HepG2 (cell line): ENCODE data around the gene ARL14EP.

Experiments
- GFI1 ChIP-seq: sonication (generic); formaldehyde crosslinking; IDR thresholded peaks from 2 replicates; pipeline ENCODE4 v1.5.0; 2020; ENCODE audit warnings: missing genetic modification reagents, mild to moderate bottlenecking, borderline replicate concordance
- NCOA1 ChIP-seq: sonication (generic); formaldehyde crosslinking; IDR thresholded peaks from 2 replicates; pipeline ENCODE4 v1.9.0; 2021; ENCODE audit warnings: missing genetic modification reagents
- POLR2A ChIP-seq, 2 experiments: IDR thresholded peaks; 2 replicates each; pipeline ENCODE4 v1.6.1; 2011; ENCODE audit warnings: low read depth in 2 of 2, low read length in 2 of 2, mild to moderate bottlenecking in 1 of 2, moderate library complexity in 1 of 2; ENCODE audit not compliant: insufficient read depth in 1 of 2
- SIN3A ChIP-seq: IDR thresholded peaks from 2 replicates; pipeline ENCODE4 v1.6.1; 2011; ENCODE audit warnings: low read depth, mild to moderate bottlenecking, control low read depth, low read length, borderline replicate concordance
- ZNF20 ChIP-seq: sonication (generic); formaldehyde crosslinking; IDR thresholded peaks from 2 replicates; pipeline ENCODE4 v1.4.0; 2020; ENCODE audit warnings: mild to moderate bottlenecking, moderate library complexity, missing genetic modification reagents
- ZNF232 ChIP-seq: sonication (generic); formaldehyde crosslinking; IDR thresholded peaks from 2 replicates; pipeline ENCODE4 v1.4.0; 2020; ENCODE audit warnings: missing genetic modification reagents, borderline replicate concordance
- TF ChIP-seq, protein P1 (sequence below): sonication (generic); formaldehyde crosslinking; IDR thresholded peaks from 2 replicates; pipeline ENCODE4 v1.4.0; 2020; ENCODE audit warnings: missing genetic modification reagents
- TF ChIP-seq, protein P2 (sequence below): sonication (generic); formaldehyde crosslinking; IDR thresholded peaks from 2 replicates; pipeline ENCODE4 v1.5.0; 2020; ENCODE audit warnings: mild to moderate bottlenecking, missing genetic modification reagents, moderate library complexity
- TF ChIP-seq, protein P3 (sequence below): sonication (generic); formaldehyde crosslinking; IDR thresholded peaks from 2 replicates; pipeline ENCODE4 v1.5.1; 2020; ENCODE audit warnings: mild to moderate bottlenecking, missing genetic modification reagents, moderate library complexity

DNA sequence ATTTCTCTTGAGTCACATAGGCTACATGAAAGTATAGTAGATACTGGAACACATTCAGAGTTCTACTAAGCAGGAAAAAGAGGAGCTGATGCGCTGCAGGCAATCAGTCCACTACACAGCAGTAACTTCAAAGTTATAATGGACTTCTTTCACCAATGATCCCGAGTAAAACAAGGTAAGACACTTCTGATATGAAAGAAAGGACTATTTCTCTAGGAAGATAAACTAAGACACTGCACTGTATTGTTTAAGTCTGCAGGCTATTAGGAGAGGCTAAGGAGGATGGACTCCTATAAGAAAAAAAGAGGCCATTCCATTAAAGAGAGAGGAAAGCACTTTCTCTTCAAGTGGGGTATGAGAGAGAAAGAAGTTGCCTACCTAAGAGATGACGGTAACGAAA, 31.6 kb upstream of the ARL14EP start:
- TF ChIP-seq NCOA1 (CRISPR knock-in tag) (no peak), ZNF20 (no peak), POLR2A (IDR thresholded peaks at IDR 0.05; ENCODE audit: insufficient read depth in 1 of 2, low read depth in 2 of 2, low read length in 2 of 2) (no peak), SIN3A (no peak), ZNF232 (no peak), GFI1 (CRISPR knock-in tag) (no peak)
- TF ChIP-seq, protein P1, sequence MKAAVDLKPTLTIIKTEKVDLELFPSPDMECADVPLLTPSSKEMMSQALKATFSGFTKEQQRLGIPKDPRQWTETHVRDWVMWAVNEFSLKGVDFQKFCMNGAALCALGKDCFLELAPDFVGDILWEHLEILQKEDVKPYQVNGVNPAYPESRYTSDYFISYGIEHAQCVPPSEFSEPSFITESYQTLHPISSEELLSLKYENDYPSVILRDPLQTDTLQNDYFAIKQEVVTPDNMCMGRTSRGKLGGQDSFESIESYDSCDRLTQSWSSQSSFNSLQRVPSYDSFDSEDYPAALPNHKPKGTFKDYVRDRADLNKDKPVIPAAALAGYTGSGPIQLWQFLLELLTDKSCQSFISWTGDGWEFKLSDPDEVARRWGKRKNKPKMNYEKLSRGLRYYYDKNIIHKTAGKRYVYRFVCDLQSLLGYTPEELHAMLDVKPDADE, result no peak
- TF ChIP-seq, protein P2, sequence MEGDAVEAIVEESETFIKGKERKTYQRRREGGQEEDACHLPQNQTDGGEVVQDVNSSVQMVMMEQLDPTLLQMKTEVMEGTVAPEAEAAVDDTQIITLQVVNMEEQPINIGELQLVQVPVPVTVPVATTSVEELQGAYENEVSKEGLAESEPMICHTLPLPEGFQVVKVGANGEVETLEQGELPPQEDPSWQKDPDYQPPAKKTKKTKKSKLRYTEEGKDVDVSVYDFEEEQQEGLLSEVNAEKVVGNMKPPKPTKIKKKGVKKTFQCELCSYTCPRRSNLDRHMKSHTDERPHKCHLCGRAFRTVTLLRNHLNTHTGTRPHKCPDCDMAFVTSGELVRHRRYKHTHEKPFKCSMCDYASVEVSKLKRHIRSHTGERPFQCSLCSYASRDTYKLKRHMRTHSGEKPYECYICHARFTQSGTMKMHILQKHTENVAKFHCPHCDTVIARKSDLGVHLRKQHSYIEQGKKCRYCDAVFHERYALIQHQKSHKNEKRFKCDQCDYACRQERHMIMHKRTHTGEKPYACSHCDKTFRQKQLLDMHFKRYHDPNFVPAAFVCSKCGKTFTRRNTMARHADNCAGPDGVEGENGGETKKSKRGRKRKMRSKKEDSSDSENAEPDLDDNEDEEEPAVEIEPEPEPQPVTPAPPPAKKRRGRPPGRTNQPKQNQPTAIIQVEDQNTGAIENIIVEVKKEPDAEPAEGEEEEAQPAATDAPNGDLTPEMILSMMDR (CRISPR knock-in tag), result no peak
- TF ChIP-seq, protein P3, sequence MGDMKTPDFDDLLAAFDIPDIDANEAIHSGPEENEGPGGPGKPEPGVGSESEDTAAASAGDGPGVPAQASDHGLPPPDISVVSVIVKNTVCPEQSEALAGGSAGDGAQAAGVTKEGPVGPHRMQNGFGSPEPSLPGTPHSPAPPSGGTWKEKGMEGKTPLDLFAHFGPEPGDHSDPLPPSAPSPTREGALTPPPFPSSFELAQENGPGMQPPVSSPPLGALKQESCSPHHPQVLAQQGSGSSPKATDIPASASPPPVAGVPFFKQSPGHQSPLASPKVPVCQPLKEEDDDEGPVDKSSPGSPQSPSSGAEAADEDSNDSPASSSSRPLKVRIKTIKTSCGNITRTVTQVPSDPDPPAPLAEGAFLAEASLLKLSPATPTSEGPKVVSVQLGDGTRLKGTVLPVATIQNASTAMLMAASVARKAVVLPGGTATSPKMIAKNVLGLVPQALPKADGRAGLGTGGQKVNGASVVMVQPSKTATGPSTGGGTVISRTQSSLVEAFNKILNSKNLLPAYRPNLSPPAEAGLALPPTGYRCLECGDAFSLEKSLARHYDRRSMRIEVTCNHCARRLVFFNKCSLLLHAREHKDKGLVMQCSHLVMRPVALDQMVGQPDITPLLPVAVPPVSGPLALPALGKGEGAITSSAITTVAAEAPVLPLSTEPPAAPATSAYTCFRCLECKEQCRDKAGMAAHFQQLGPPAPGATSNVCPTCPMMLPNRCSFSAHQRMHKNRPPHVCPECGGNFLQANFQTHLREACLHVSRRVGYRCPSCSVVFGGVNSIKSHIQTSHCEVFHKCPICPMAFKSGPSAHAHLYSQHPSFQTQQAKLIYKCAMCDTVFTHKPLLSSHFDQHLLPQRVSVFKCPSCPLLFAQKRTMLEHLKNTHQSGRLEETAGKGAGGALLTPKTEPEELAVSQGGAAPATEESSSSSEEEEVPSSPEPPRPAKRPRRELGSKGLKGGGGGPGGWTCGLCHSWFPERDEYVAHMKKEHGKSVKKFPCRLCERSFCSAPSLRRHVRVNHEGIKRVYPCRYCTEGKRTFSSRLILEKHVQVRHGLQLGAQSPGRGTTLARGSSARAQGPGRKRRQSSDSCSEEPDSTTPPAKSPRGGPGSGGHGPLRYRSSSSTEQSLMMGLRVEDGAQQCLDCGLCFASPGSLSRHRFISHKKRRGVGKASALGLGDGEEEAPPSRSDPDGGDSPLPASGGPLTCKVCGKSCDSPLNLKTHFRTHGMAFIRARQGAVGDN (CRISPR knock-in tag), result no peak
